Neuronal stem cell (in vitro differentiated cells): ENCODE results near the gene CENPU. TPM values are rescaled to one million over a fixed set of nuclear protein-coding genes. Genes with fewer than 3 reads are reported as not detected.
"Not testable (repeated sequence)": the region's sequence is repeated elsewhere in the genome, so short reads cannot be mapped to it uniquely, and the experiment has no call there.

Experiments used
- DNase-seq: peaks from one replicate; pipeline ENCODE4 v3.0.0-alpha.2; 2013; ENCODE audit warnings: low spot score
- H2AFZ ChIP-seq: one replicate; pipeline ENCODE4 v1.6.1; 2013; ENCODE audit warnings: mild to moderate bottlenecking, low read length, inconsistent platforms
- H2AK5ac ChIP-seq: 2 replicates; pipeline ENCODE4 v1.6.1; 2013; ENCODE audit warnings: low read depth, mild to moderate bottlenecking, inconsistent platforms, low read length, moderate library complexity, mixed read lengths
- H2BK120ac ChIP-seq: 2 replicates; pipeline ENCODE4 v1.6.1; 2013; ENCODE audit warnings: low read depth, mild to moderate bottlenecking, inconsistent platforms, low read length, moderate library complexity, mixed read lengths
- H2BK12ac ChIP-seq: one replicate; pipeline ENCODE4 v1.6.1; 2013; ENCODE audit warnings: low read length, inconsistent platforms
- H2BK15ac ChIP-seq: 2 replicates; pipeline ENCODE4 v1.6.1; 2013; ENCODE audit warnings: mild to moderate bottlenecking, low read length, inconsistent platforms, mixed read lengths
- H2BK5ac ChIP-seq: one replicate; pipeline ENCODE4 v1.6.1; 2013; ENCODE audit warnings: inconsistent platforms, mild to moderate bottlenecking, low read length, moderate library complexity
- H3K14ac ChIP-seq: one replicate; pipeline ENCODE4 v1.6.1; 2013; ENCODE audit warnings: low read length, inconsistent platforms
- H3K18ac ChIP-seq: 2 replicates; pipeline ENCODE4 v1.6.1; 2013; ENCODE audit warnings: low read length, inconsistent platforms
- H3K23ac ChIP-seq: 2 replicates; pipeline ENCODE4 v1.6.1; 2013; ENCODE audit warnings: low read depth, mild to moderate bottlenecking, mixed read lengths, low read length, inconsistent platforms; ENCODE audit not compliant: poor library complexity
- H3K27ac ChIP-seq: replicated peaks from 3 replicates; pipeline ENCODE4 v1.5.1; 2013; ENCODE audit warnings: low read length, inconsistent platforms
- H3K27me3 ChIP-seq, 3 experiments: 2 replicates each; pipeline ENCODE4 v1.6.1; 2013; ENCODE audit warnings: low read length in 3 of 3, mild to moderate bottlenecking in 2 of 3, inconsistent platforms in 1 of 3, low read depth in 1 of 3, mixed read lengths in 1 of 3, moderate library complexity in 1 of 3; ENCODE audit not compliant: control insufficient read depth in 3 of 3, insufficient read depth in 3 of 3
- H3K36me3 ChIP-seq, 2 donors: replicated peaks in 1 of 2; 2 replicates each; pipeline ENCODE4 v1.6.1; 2013; ENCODE audit warnings: low read length in 2 of 2; ENCODE audit not compliant: control insufficient read depth in 2 of 2, insufficient read depth in 2 of 2
- H3K4ac ChIP-seq: 2 replicates; pipeline ENCODE4 v1.6.1; 2013; ENCODE audit warnings: inconsistent platforms, mild to moderate bottlenecking, low read length, moderate library complexity
- H3K4me1 ChIP-seq, 2 donors: 1 replicate in 1 of 2; 2 replicates in 1 of 2; pipeline ENCODE4 v1.6.1; 2013; ENCODE audit warnings: low read length in 2 of 2, low read depth in 1 of 2; ENCODE audit not compliant: control insufficient read depth in 2 of 2, insufficient read depth in 1 of 2
- H3K4me2 ChIP-seq: one replicate; pipeline ENCODE4 v1.6.1; 2013; ENCODE audit warnings: mild to moderate bottlenecking, low read length, inconsistent platforms; ENCODE audit not compliant: insufficient read depth, poor library complexity, severe bottlenecking
- H3K4me3 ChIP-seq, 2 donors: 2 replicates each; pipeline ENCODE4 v1.5.1; 2013; ENCODE audit warnings: low read length in 2 of 2, mild to moderate bottlenecking in 2 of 2, inconsistent platforms in 1 of 2, moderate library complexity in 1 of 2
- H3K79me1 ChIP-seq: one replicate; pipeline ENCODE4 v1.6.1; 2013; ENCODE audit warnings: low read depth, mild to moderate bottlenecking, inconsistent platforms, low read length, moderate library complexity
- H3K9ac ChIP-seq: one replicate; pipeline ENCODE4 v1.6.1; 2013; ENCODE audit warnings: mild to moderate bottlenecking, low read depth, low read length, inconsistent platforms; ENCODE audit not compliant: poor library complexity
- H3K9me3 ChIP-seq, 2 donors: replicated peaks in 1 of 2; 2 replicates each; pipeline versions ENCODE3 to v1.6.1; 2013; ENCODE audit warnings: low read length in 2 of 2, mild to moderate bottlenecking in 2 of 2, inconsistent platforms in 1 of 2, low read depth in 1 of 2, mixed read lengths in 1 of 2, moderate library complexity in 1 of 2; ENCODE audit not compliant: control insufficient read depth in 2 of 2, insufficient read depth in 1 of 2
- H4K8ac ChIP-seq: one replicate; pipeline ENCODE4 v1.6.1; 2013; ENCODE audit warnings: low read depth, mild to moderate bottlenecking, inconsistent platforms, low read length, moderate library complexity
- H4K91ac ChIP-seq: one replicate; pipeline ENCODE4 v1.6.1; 2013; ENCODE audit warnings: low read length, low read depth, mild to moderate bottlenecking, inconsistent platforms; ENCODE audit not compliant: poor library complexity
- WGBS, 2 donors: extraction: QIAGEN DNeasy Blood & Tissue Kit; methylation state at CpG; one replicate each; pipeline ENCODE4 v1.1.7; 2013; ENCODE audit warnings: missing lambda C conversion rate in 2 of 2, mixed read lengths in 1 of 2; ENCODE audit not compliant: insufficient read length in 2 of 2, insufficient replicate concordance in 1 of 2; ENCODE audit errors: extremely low coverage in 2 of 2; 5-methylcytosine and 5-hydroxymethylcytosine counted together
- polyA plus RNA-seq, 2 experiments: library from polyadenylated mRNA; stranded (reverse); fragments of 200-250 nt; gene quantifications; one replicate each; pipeline ENCODE4 v1.2.3, GENCODE V29; 2013

CENPU gene, protein sequence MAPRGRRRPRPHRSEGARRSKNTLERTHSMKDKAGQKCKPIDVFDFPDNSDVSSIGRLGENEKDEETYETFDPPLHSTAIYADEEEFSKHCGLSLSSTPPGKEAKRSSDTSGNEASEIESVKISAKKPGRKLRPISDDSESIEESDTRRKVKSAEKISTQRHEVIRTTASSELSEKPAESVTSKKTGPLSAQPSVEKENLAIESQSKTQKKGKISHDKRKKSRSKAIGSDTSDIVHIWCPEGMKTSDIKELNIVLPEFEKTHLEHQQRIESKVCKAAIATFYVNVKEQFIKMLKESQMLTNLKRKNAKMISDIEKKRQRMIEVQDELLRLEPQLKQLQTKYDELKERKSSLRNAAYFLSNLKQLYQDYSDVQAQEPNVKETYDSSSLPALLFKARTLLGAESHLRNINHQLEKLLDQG
- polyA plus RNA-seq (2013, experiment 1 of 2), result 89.2 TPM
- 91.0 TPM for polyA plus RNA-seq (2013, experiment 2 of 2)

- H3K23ac ChIP-seq, result peak within 1 kb of the TSS; percentile 62
- H3K4me1 ChIP-seq, result peaks cover 3 to 10% of the 10 kb centered on the region in 2 donors
- H3K9ac ChIP-seq, result peak within 1 kb of the TSS; percentile 83
- H3K14ac ChIP-seq, result no peak within 1 kb of the TSS
- H3K36me3 ChIP-seq, result peaks cover 6 to 36% of the 10 kb centered on the region in 2 donors
- H2AFZ ChIP-seq, result peak within 1 kb of the TSS; percentile 88
- no peak within 1 kb of the TSS for H2AK5ac ChIP-seq
- H3K4me3 ChIP-seq, result peak within 1 kb of the TSS; percentile 89 to 98
- H3K27ac ChIP-seq, result peak within 1 kb of the TSS; percentile 67
- H3K4me2 ChIP-seq, result peak within 1 kb of the TSS; percentile 63
- H2BK5ac ChIP-seq, result no peak within 1 kb of the TSS
- H2BK15ac ChIP-seq, result no peak within 1 kb of the TSS
- peak within 1 kb of the TSS; percentile 83 for H4K8ac ChIP-seq
- no peak within 1 kb of the TSS for H3K4ac ChIP-seq
- peak; percentile 99 for DNase-seq
- H3K27me3 ChIP-seq, result peaks cover 0 to 4% (median 0%) of the 10 kb centered on the region in 3 experiments
- no CpG with 5 or more reads among the region's 69 CpGs for WGBS, 2 donors
- no peak within 1 kb of the TSS for H2BK12ac ChIP-seq
- H3K79me1 ChIP-seq, result peaks cover 9% of the 10 kb centered on the region
- H2BK120ac ChIP-seq, result no peak within 1 kb of the TSS
- no peaks in the 10 kb centered on the region for H3K9me3 ChIP-seq
- peak within 1 kb of the TSS; percentile 79 for H3K18ac ChIP-seq
- H4K91ac ChIP-seq, result no peak within 1 kb of the TSS
Observed at GRCh38 chr4:184733654-184734524, at the start of gene CENPU. Gene CENPU (minus strand): TSS chr4:184734096. CDS start chr4:184734062, 34 bp downstream.

DNA sequence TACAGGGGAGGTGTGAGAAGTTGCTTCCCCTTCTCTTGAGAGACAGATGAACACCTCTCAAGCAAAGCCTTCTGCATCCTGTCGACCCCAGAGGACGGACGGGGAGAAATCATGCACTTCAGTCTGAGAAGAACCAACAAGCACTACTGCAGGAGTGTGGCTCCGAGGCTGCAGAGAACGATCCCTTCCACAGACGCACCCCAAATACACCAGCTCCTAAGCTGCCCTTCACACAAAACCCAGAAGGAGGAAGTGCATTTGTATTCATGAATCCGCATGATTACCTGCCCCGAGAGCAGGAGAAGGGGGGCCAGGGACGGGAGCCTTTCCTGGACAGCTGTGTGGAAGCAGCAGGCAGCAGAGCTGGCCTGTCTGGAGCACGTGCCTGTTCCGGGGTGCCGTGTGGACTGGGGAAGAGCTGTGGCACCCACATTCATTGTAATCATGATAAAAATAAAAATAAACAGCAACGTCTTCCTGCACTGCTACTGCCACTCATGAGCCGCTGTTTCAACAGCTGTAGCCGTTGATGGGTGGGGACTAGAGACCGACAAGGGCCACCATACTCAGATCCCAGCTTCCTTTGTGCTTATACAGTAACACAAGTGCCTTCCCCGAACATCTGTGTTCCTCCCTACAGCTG lies 49.0 kb upstream of the CENPU start:
- no peak overlapping the region for H3K27ac ChIP-seq
- H3K18ac ChIP-seq, result peak overlapping the region; percentile 48
- H3K4me3 ChIP-seq, result no peak overlapping the region
- no peak overlapping the region for H3K4me2 ChIP-seq
- WGBS, 2 donors, result no CpG with 5 or more reads among the region's 17 CpGs
- H3K27me3 ChIP-seq, result peaks cover 0 to 2% (median 0%) of the 10 kb centered on the region in 3 experiments
- H4K8ac ChIP-seq, result no peak overlapping the region
- H3K79me1 ChIP-seq, result no peaks in the 10 kb centered on the region
- peak overlapping the region; percentile 42 for H2AFZ ChIP-seq
- H4K91ac ChIP-seq, result no peak overlapping the region
- no peak overlapping the region for H2BK120ac ChIP-seq
- no peak overlapping the region for H2BK15ac ChIP-seq
- H3K23ac ChIP-seq, result no peak overlapping the region
- no peaks in the 10 kb centered on the region for H3K4me1 ChIP-seq
- no peak overlapping the region for H2BK5ac ChIP-seq
- DNase-seq, result no peak
- H3K9me3 ChIP-seq, result no peaks in the 10 kb centered on the region
- no peak overlapping the region for H3K14ac ChIP-seq
- no peak overlapping the region for H3K4ac ChIP-seq
- no peak overlapping the region for H2AK5ac ChIP-seq
- H2BK12ac ChIP-seq, result no peak overlapping the region
- no peaks in the 10 kb centered on the region for H3K36me3 ChIP-seq
- no peak overlapping the region for H3K9ac ChIP-seq

DNA sequence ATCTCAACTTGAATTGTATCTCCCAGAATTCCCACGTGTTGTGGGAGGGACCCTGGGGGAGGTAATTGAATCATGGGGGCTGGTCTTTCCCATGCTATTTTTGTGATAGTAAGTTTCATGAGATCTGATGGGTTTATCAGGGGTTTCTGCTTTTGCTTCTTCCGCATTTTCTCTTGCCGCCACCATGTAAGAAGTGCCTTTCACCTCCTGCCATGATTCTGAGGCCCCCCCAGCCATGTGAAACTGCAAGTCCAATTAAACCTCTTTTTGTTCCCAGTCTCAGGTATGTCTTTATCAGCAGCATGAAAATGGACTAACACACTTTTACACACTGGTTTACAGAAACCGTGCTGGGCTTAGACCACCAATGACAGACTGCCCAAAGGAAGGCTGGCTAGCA lies 45.3 kb upstream of the CENPU start:
- not testable (repeated sequence) for H3K36me3 ChIP-seq, H3K9ac ChIP-seq, H2BK120ac ChIP-seq, H3K79me1 ChIP-seq, H2BK12ac ChIP-seq, DNase-seq, H2BK15ac ChIP-seq, H3K14ac ChIP-seq, H3K4me2 ChIP-seq, H3K4ac ChIP-seq, H2AFZ ChIP-seq, H3K23ac ChIP-seq, H3K27ac ChIP-seq, H3K9me3 ChIP-seq, H2BK5ac ChIP-seq, H3K18ac ChIP-seq, H3K27me3 ChIP-seq, H4K8ac ChIP-seq, H2AK5ac ChIP-seq, H4K91ac ChIP-seq, H3K4me3 ChIP-seq, H3K4me1 ChIP-seq
- no CpG with 5 or more reads among the region's 4 CpGs for WGBS, 2 donors
